ENCODE data around the gene ATG4C. TPM values are rescaled to one million over a fixed set of nuclear protein-coding genes. Genes with fewer than 3 reads are reported as not detected.

The ATG4C gene
- total and polyA plus RNA-seq, 10 of the 15 experiments (the other 5 are each of a cell fraction or from before 2014, with no cell fraction given) = 8.1 to 30.9 (median 18.9) TPM

- in situ Hi-C loops (cut with MboI) = no loop called here
- no peak for ATAC-seq
- TF ChIP-seq BHLHE40 (IDR thresholded peaks at IDR 0.05; ENCODE audit: borderline replicate concordance in 1 of 2, low read depth in 2 of 2, low read length in 1 of 2) (no peak), SREBF2 (IDR thresholded peaks at IDR 0.05; ENCODE audit: low read length) (no peak), MEF2B (IDR thresholded peaks at IDR 0.05; ENCODE audit: partially characterized antibody, poor library complexity, severe bottlenecking) (no peak), SUPT20H (IDR thresholded peaks at IDR 0.05; ENCODE audit: borderline replicate concordance, control insufficient read depth, low read depth, low read length) (no peak)
- Histone ChIP-seq H3K4me2 (ENCODE audit: control insufficient read depth, insufficient read depth) (no peak overlapping the region), H3K9me3 (replicated peaks; ENCODE audit: control insufficient read depth, insufficient read depth, low read length) (no peaks in the 10 kb centered on the region), H4K20me1 (ENCODE audit: control insufficient read depth, insufficient read depth) (no peaks in the 10 kb centered on the region), H3K9ac (ENCODE audit: control insufficient read depth, insufficient read depth, low read length) (no peak overlapping the region), H3K4me1 (ENCODE audit: control insufficient read depth, insufficient read depth, low read length) (no peaks in the 10 kb centered on the region), H3K27ac (ENCODE audit: control insufficient read depth, insufficient read depth) (no peak overlapping the region), H3K79me2 (ENCODE audit: control insufficient read depth, insufficient read depth, low read length) (no peaks in the 10 kb centered on the region), H3K27me3 (replicated peaks in 1 of 2; ENCODE audit: control insufficient read depth in 2 of 2, insufficient read depth in 2 of 2, low read length in 1 of 2) (no peaks in the 10 kb centered on the region), H2AFZ (ENCODE audit: control insufficient read depth, low read depth, low read length) (no peak overlapping the region), H3K4me3 (no peak overlapping the region), H3K36me3 (ENCODE audit: control insufficient read depth in 2 of 2, insufficient read depth in 2 of 2, low read length in 1 of 2) (no peaks in the 10 kb centered on the region)
- intact Hi-C loops (cut with micrococcal nuclease; ENCODE audit: unreplicated experiment) = no loop called here
- ChIA-PET SMC1A (ENCODE audit: uncharacterized antibody, unreplicated experiment) (interaction anchor here (0.7 kb wide), 1 partner anchor 86 kb away, joined by 3 read pairs; no protein-coding TSS in a partner anchor), POLR2A (no interaction called here), RAD21 (ENCODE audit: unreplicated experiment) (no interaction called here), CTCF (interaction anchor here (1.5 to 2.5 kb wide), 3 partner anchors 14 to 66 kb away, joined by 6 to 8 read pairs (median 6); no protein-coding TSS in a partner anchor)
- no peak for DNase-seq (ENCODE audit: low read depth, low spot score)
- no peak for FAIRE-seq
- 90% methylated on average over 2 of the region's 2 CpGs for WGBS (ENCODE audit: insufficient coverage, insufficient replicate concordance, low lambda C conversion rate, missing lambda C conversion rate)
- no TSS peak for BruUV-seq (replicated peaks)
Measured at GRCh38 chr1:62908168-62908695, 124.3 kb downstream of the ATG4C start.

- no TSS peak for BruUV-seq (replicated peaks)
- ChIA-PET SMC1A (ENCODE audit: uncharacterized antibody, unreplicated experiment) (no interaction called here), CTCF (interaction anchor here (1.0 to 1.5 kb wide), 7 partner anchors 12 to 239 kb away, joined by 3 to 7 read pairs (median 3); no protein-coding TSS in a partner anchor), POLR2A (no interaction called here), RAD21 (ENCODE audit: unreplicated experiment) (interaction anchor here (1.0 to 2.2 kb wide), 2 partner anchors 237 to 626 kb away, joined by 3 to 5 read pairs; no protein-coding TSS in a partner anchor)
- H3K27ac ChIP-seq (ENCODE audit: control insufficient read depth, insufficient read depth) = no peak overlapping the region
- H3K79me2 ChIP-seq (ENCODE audit: control insufficient read depth, insufficient read depth, low read length) = no peaks in the 10 kb centered on the region
- no peaks in the 10 kb centered on the region for H3K36me3 ChIP-seq (ENCODE audit: control insufficient read depth in 2 of 2, insufficient read depth in 2 of 2, low read length in 1 of 2)
- peaks cover 0 to 2% of the 10 kb centered on the region in 2 experiments; a peak in 1 of 4 replicates for H3K27me3 ChIP-seq (replicated peaks in 1 of 2; ENCODE audit: control insufficient read depth in 2 of 2, insufficient read depth in 2 of 2, low read length in 1 of 2)
- DNase-seq (ENCODE audit: low read depth, low spot score) = no peak
- TF ChIP-seq FOXM1 (IDR thresholded peaks at IDR 0.05; ENCODE audit: low read depth, low read length) = no peak
- TF ChIP-seq CTCF (IDR thresholded peaks at IDR 0.05 in 2 of 3, conservative IDR thresholded peaks at IDR 0.05 in 1 of 3; ENCODE audit: control insufficient read depth in 2 of 3, extremely low read depth in 1 of 3, insufficient read depth in 1 of 3, low read depth in 3 of 3, low read length in 3 of 3) = peak; percentile 55 to 67 (median 66)
- no peak for TF ChIP-seq RAD21 (IDR thresholded peaks at IDR 0.05; ENCODE audit: insufficient read depth, low read depth, low read length)
- no peak for TF ChIP-seq RUNX3 (IDR thresholded peaks at IDR 0.05; ENCODE audit: low read length)
- peak; percentile 21; the same call in 1 of the 2 replicates for TF ChIP-seq SMC3 (IDR thresholded peaks at IDR 0.05; ENCODE audit: borderline replicate concordance, low read length)
- TF ChIP-seq ZNF217 (IDR thresholded peaks at IDR 0.05) = no peak
- TF ChIP-seq CEBPB (IDR thresholded peaks at IDR 0.05; ENCODE audit: borderline replicate concordance in 1 of 2, low read depth in 2 of 2, low read length in 2 of 2) = no peak
- no peak for TF ChIP-seq MYC (IDR thresholded peaks at IDR 0.05; ENCODE audit: insufficient read depth, insufficient read length, insufficient replicate concordance, low read length, severe bottlenecking)
- in situ Hi-C loops (cut with MboI) = no loop called here
- intact Hi-C loops (cut with micrococcal nuclease; ENCODE audit: unreplicated experiment) = loop anchor here (5.0 kb wide), 1 partner anchor 235 kb away; no protein-coding TSS in a partner anchor
- peak; percentile 48; the same call in 1 of the 3 replicates for ATAC-seq
- H4K20me1 ChIP-seq (ENCODE audit: control insufficient read depth, insufficient read depth) = no peaks in the 10 kb centered on the region
- H3K9me3 ChIP-seq (replicated peaks; ENCODE audit: control insufficient read depth, insufficient read depth, low read length) = no peaks in the 10 kb centered on the region
- H3K9ac ChIP-seq (ENCODE audit: control insufficient read depth, insufficient read depth, low read length) = no peak overlapping the region
- H3K4me1 ChIP-seq (ENCODE audit: control insufficient read depth, insufficient read depth, low read length) = no peaks in the 10 kb centered on the region
- H3K4me2 ChIP-seq (ENCODE audit: control insufficient read depth, insufficient read depth) = no peak overlapping the region
- no peak for FAIRE-seq
- H2AFZ ChIP-seq (ENCODE audit: control insufficient read depth, low read depth, low read length) = no peak overlapping the region
- H3K4me3 ChIP-seq = no peak overlapping the region
Measured at GRCh38 chr1:62912028-62912638, 128.2 kb downstream of the ATG4C start.
